HL-60 (cell line): Measurements from ENCODE around the gene LINGO1.

Experiments used
- DNase-seq, 2 experiments: peaks; one replicate each; pipeline ENCODE4 v3.0.0-alpha.2; 2010 to 2020; ENCODE audit warnings: low read depth in 1 of 2, low spot score in 1 of 2
- H3K27ac ChIP-seq: fragments of 250-450 bp; sonication (Bioruptor Pico); replicated peaks from 2 replicates; pipeline ENCODE4 v1.5.1; 2020; ENCODE audit warnings: mild to moderate bottlenecking, moderate library complexity
- H3K27me3 ChIP-seq: fragments of 250-450 bp; sonication (Bioruptor Pico); 2 replicates; pipeline ENCODE4 v1.5.1; 2021; ENCODE audit warnings: mild to moderate bottlenecking, moderate library complexity; ENCODE audit not compliant: insufficient read depth, poor library complexity, severe bottlenecking
- H3K4me3 ChIP-seq: replicated peaks from 2 replicates; pipeline ENCODE4 v1.5.1; 2011; ENCODE audit warnings: mild to moderate bottlenecking, control low read depth, low read length; ENCODE audit not compliant: insufficient read depth
- CTCF ChIP-seq: IDR thresholded peaks from one replicate; pipeline ENCODE4 v1.5.1; 2011; ENCODE audit warnings: low read length, control low read depth, inconsistent platforms; ENCODE audit not compliant: insufficient read depth
- GABPA ChIP-seq: IDR thresholded peaks from 2 replicates; pipeline ENCODE4 v1.6.1; 2012; ENCODE audit warnings: low read depth
- POLR2AphosphoS5 ChIP-seq: IDR thresholded peaks from 2 replicates; pipeline ENCODE4 v1.6.1; 2012; ENCODE audit warnings: low read depth
- SPI1 ChIP-seq: IDR thresholded peaks from 2 replicates; pipeline ENCODE4 v1.6.1; 2012; ENCODE audit warnings: low read depth, mild to moderate bottlenecking, borderline replicate concordance
- TF ChIP-seq, protein P1 (sequence below): IDR thresholded peaks from 2 replicates; pipeline ENCODE4 v1.6.1; 2012; ENCODE audit warnings: low read depth; ENCODE audit not compliant: insufficient replicate concordance

The LINGO1 gene

GRCh38 chr15:77599899-77600298, 32.8 kb downstream of the LINGO1 start:
- peak; percentile 9 to 14 for DNase-seq
- Histone ChIP-seq H3K4me3 (no peak overlapping the region), H3K27me3 (no peaks in the 10 kb centered on the region), H3K27ac (no peak overlapping the region)
- TF ChIP-seq SPI1 = no peak
- TF ChIP-seq, protein P1, sequence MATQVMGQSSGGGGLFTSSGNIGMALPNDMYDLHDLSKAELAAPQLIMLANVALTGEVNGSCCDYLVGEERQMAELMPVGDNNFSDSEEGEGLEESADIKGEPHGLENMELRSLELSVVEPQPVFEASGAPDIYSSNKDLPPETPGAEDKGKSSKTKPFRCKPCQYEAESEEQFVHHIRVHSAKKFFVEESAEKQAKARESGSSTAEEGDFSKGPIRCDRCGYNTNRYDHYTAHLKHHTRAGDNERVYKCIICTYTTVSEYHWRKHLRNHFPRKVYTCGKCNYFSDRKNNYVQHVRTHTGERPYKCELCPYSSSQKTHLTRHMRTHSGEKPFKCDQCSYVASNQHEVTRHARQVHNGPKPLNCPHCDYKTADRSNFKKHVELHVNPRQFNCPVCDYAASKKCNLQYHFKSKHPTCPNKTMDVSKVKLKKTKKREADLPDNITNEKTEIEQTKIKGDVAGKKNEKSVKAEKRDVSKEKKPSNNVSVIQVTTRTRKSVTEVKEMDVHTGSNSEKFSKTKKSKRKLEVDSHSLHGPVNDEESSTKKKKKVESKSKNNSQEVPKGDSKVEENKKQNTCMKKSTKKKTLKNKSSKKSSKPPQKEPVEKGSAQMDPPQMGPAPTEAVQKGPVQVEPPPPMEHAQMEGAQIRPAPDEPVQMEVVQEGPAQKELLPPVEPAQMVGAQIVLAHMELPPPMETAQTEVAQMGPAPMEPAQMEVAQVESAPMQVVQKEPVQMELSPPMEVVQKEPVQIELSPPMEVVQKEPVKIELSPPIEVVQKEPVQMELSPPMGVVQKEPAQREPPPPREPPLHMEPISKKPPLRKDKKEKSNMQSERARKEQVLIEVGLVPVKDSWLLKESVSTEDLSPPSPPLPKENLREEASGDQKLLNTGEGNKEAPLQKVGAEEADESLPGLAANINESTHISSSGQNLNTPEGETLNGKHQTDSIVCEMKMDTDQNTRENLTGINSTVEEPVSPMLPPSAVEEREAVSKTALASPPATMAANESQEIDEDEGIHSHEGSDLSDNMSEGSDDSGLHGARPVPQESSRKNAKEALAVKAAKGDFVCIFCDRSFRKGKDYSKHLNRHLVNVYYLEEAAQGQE = no peak
- TF ChIP-seq POLR2AphosphoS5 = no peak
- no peak for TF ChIP-seq GABPA
- no peak for TF ChIP-seq CTCF

GRCh38 chr15:77599357-77599756, 33.4 kb downstream of the LINGO1 start:
- no peaks in the 10 kb centered on the region for H3K27me3 ChIP-seq
- H3K27ac ChIP-seq = no peak overlapping the region
- DNase-seq = no peak
- TF ChIP-seq POLR2AphosphoS5 (no peak), SPI1 (no peak), GABPA (no peak), CTCF (no peak)
- TF ChIP-seq, protein P1 = no peak
- no peak overlapping the region for H3K4me3 ChIP-seq

DNA sequence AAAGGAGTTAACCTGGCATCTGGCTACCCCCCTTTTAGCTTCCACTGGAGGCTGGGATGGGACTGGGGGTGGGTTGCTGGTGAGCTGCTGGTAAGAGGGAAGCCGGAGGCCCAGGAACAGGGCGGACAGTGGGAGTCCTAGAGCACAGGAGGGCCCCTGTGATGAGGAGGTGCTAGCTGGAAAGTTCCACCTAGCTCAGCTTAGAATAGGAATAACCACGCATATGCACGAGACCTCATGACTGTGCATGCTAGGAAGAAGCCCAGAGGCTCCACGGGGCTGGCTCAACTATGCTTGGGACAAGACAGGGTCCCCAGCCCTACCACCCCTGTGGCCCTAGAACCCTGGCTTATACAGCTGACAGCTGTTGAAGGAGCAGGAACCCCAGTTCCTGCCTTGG, 34.1 kb downstream of the LINGO1 start:
- Histone ChIP-seq H3K27ac (no peak overlapping the region), H3K4me3 (no peak overlapping the region), H3K27me3 (no peaks in the 10 kb centered on the region)
- no peak for DNase-seq
- TF ChIP-seq CTCF = no peak
- TF ChIP-seq, protein P1 = no peak
- TF ChIP-seq POLR2AphosphoS5 = no peak
- no peak for TF ChIP-seq SPI1
- no peak for TF ChIP-seq GABPA
